T-helper 2 cell treated with Interferon-gamma antibody and Interleukin-4, amounts not matched to agents 5 μg/mL and 100 μg/mL, for 36 hours (primary cell): ENCODE measurements around the gene NT5DC1.

Experiments used
- DNase-seq: peaks from one replicate; pipeline ENCODE4 v3.0.0; 2021; ENCODE audit warnings: low spot score
- H3K27ac Mint-ChIP-seq: one replicate; pipeline ENCODE4 v1.8.0; 2021; ENCODE audit warnings: mild to moderate bottlenecking, mixed read lengths
- H3K27me3 Mint-ChIP-seq: one replicate; pipeline ENCODE4 v1.8.0; 2021; ENCODE audit warnings: low read depth, mixed read lengths
- H3K36me3 Mint-ChIP-seq: one replicate; pipeline ENCODE4 v1.8.0; 2021; ENCODE audit warnings: low read depth, mixed read lengths
- H3K4me1 Mint-ChIP-seq: one replicate; pipeline ENCODE4 v1.8.0; 2021; ENCODE audit warnings: low read depth, mixed read lengths
- H3K4me3 Mint-ChIP-seq: one replicate; pipeline ENCODE4 v1.8.0; 2022; ENCODE audit warnings: mild to moderate bottlenecking, moderate library complexity, mixed read lengths
- H3K9me3 Mint-ChIP-seq: one replicate; pipeline ENCODE4 v1.8.0; 2021; ENCODE audit warnings: mixed read lengths

NT5DC1 gene

DNA sequence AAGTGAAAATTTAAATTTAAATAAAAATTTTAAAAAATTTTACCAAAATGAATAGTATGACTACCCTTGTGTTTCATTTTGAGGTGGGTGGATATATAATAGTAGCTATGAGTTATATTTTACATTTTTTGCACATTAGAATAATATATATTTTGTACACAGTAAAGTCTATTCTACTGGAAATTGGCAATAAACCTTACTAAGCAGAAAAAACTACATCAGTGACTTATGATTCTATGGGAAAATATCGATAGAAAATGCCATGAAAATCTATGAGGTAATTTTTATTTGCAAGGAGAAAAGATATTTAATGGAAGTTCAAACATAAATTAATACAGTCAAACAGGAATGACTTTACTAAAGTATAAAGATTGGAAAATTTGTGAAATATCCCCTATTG lies 156.0 kb downstream of the NT5DC1 start:
- no peaks in the 10 kb centered on the region for H3K27me3 Mint-ChIP-seq
- no peak overlapping the region for H3K4me3 Mint-ChIP-seq
- DNase-seq, result no peak
- H3K4me1 Mint-ChIP-seq, result peaks cover 11% of the 10 kb centered on the region
- H3K27ac Mint-ChIP-seq, result no peak overlapping the region
- H3K9me3 Mint-ChIP-seq, result no peaks in the 10 kb centered on the region
- H3K36me3 Mint-ChIP-seq, result peaks cover 9% of the 10 kb centered on the region

DNA sequence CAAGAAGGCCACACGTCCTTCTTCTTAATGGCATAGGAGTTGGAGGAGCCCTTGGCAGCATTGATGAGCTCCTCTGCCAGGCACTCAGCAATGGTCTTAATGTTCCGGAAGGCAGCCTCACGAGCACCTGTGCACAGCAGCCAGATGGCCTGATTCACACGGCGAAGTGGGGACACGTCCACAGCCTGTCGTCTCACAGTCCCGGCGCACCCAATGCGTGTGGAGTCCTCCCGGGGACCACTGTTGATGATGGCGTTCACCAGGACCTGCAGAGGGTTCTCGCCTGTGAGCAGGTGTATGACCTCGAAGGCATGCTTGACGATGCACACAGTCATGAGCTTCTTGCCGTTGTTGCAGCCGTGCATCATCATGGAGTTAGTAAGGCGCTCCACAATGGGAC lies 157.9 kb downstream of the NT5DC1 start:
- no peak overlapping the region for H3K4me3 Mint-ChIP-seq
- no peaks in the 10 kb centered on the region for H3K36me3 Mint-ChIP-seq
- DNase-seq, result no peak
- H3K27ac Mint-ChIP-seq, result no peak overlapping the region
- H3K27me3 Mint-ChIP-seq, result no peaks in the 10 kb centered on the region
- peaks cover 2% of the 10 kb centered on the region for H3K4me1 Mint-ChIP-seq
- H3K9me3 Mint-ChIP-seq, result peaks cover 10% of the 10 kb centered on the region

DNA sequence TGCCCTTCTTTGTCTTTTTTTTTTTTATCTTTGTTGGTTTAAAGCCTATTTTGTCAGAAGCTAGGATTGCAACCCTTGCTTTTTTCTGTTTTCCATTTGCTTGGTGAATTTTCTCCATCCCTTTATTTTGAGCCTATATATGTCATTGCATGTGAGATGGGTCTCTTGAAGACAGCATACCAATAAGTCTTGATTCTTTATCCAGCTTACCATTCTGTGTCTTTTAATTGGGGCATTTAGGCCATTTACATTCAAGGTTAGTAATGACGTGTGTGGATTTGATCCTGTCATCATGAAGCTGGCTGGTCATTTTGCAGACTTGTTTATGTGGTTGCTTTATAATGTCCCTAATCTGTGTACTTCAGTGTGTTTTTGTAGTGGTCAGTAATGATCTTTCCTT lies 162.7 kb downstream of the NT5DC1 start:
- Mint-ChIP-seq H3K4me3 (no peak overlapping the region), H3K9me3 (peaks cover 18% of the 10 kb centered on the region), H3K27me3 (no peaks in the 10 kb centered on the region), H3K27ac (no peak overlapping the region), H3K36me3 (peaks cover 2% of the 10 kb centered on the region), H3K4me1 (peaks cover 2% of the 10 kb centered on the region)
- no peak for DNase-seq

DNA sequence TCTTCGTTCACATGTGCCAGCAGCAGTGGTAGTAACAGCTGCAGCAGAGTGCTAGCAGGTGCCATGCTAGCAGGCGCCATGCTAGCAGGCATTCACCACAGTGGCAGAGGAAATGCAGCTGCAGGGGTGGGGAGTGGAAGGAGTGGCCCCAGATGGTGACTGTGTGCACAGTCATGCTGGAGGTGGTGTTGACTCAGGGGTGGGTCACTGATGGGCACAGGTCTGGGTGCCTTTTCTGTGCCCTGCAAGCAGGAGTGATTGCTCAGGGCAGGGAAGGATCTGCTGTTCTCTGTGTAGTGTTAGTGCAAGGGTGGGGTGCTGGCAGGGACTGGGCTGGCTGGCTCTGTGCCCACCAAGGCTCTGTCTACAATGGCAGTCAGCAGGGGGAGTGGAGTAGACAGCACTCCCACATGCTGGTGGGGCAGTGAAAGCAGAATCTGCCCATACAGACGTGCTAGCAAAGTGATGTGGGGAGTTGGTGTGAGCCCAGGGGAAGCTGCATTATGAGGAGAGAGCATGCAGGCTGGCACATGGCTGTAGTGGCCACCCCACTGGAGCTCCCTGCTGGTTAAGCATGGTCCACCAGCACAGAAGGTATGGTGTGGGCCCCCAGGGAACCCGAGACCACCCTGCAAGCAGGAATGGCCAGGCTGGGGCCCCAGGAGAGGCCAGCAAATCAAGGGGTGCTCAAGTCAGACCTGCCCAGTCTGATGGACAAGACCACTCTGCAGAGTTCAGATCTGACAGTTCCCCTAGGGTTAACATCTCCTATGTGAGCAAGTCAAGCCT lies 164.6 kb downstream of the NT5DC1 start:
- Mint-ChIP-seq H3K27ac (no peak overlapping the region), H3K36me3 (peaks cover 2% of the 10 kb centered on the region), H3K4me3 (no peak overlapping the region), H3K9me3 (peaks cover 18% of the 10 kb centered on the region), H3K4me1 (peaks cover 5% of the 10 kb centered on the region), H3K27me3 (no peaks in the 10 kb centered on the region)
- DNase-seq, result no peak

DNA sequence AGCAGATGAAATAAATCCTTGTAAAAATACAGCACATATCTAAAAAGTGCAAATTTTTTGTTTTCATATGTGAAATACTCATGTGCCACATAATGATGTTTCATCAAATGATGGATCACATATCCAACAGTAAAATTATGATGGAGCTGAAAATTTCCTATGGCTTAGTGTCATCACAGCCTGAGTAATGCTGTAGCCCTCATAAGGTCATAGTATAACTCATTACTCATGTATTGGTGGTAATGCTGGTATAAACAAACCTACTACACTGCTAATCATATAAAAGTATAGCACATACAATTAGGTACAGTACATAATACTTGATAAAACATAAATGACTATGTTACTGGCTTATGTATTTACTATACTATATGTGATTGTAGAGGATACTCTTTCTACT lies 166.2 kb downstream of the NT5DC1 start:
- Mint-ChIP-seq H3K27ac (no peak overlapping the region), H3K9me3 (peaks cover 18% of the 10 kb centered on the region), H3K36me3 (peaks cover 5% of the 10 kb centered on the region), H3K4me3 (no peak overlapping the region), H3K27me3 (no peaks in the 10 kb centered on the region), H3K4me1 (peaks cover 4% of the 10 kb centered on the region)
- no peak for DNase-seq

DNA sequence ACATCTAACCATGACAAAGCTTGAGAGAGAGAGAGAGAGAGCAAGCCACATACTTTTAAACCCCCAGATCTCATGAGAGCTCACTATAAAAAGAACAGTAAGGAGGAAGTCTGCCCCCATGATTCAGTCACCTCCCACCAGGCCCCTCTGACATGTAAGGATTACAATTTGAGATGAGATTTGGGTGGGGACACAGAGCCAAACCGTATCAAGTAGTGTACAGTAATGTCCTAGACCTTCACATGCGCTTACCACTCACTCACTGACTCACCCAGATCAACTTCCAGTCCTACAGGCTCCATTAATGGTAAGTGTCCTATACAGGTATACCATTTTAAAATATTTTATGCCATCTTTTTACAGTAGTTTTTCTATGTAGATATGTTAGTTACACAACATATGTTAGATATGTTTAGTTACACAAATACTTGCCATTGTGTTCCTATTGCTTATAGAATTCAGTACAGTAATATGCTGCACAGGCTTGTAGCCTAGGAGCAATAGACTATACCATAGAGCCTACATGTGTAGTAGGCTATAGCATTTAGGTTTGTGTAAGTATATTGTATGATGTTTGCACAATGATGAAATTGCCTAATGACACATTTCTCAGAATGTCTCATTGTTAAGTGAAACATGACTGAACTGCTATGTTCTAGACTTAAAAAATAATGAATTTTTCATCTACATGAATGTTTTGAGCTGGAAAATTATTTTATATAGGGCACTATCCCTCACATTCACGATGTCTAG lies 167.4 kb downstream of the NT5DC1 start:
- no peak for DNase-seq
- Mint-ChIP-seq H3K4me3 (no peak overlapping the region), H3K36me3 (peaks cover 6% of the 10 kb centered on the region), H3K9me3 (peaks cover 12% of the 10 kb centered on the region), H3K27ac (no peak overlapping the region), H3K4me1 (peaks cover 7% of the 10 kb centered on the region), H3K27me3 (no peaks in the 10 kb centered on the region)

DNA sequence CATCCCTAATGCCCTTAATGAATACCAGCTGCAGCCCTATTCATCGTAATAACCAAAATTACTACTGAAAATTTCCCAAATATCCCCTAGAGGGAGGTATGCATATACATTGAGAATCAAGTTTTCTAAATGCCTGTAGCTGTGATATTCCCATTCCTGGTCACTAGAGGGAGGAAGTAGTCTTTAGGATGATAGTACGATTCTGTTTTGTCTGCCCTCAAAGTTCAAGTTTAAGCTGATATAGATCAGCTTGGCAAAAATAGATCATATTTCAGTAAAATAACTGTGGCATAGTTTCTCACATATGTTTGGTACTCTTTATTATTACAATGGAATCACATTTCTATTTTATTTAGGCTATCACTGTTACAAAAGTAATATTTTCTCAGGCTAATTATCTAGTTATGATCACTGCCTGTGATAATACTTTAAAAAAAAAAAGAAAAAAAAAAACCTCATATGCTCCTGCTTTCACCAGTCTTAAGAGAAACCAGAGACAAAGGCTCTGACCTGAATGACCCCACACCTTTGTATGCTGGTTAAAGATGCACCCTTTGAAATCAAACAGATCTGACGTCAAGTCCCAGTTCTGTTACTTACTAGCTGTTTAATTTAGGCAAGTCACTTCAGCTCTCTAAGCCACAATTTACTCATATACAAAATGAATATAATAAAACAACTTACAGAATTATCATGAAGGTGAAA lies 168.1 kb downstream of the NT5DC1 start:
- DNase-seq, result no peak
- H3K27ac Mint-ChIP-seq, result no peak overlapping the region
- peaks cover 7% of the 10 kb centered on the region for H3K9me3 Mint-ChIP-seq
- peaks cover 7% of the 10 kb centered on the region for H3K4me1 Mint-ChIP-seq
- no peak overlapping the region for H3K4me3 Mint-ChIP-seq
- H3K36me3 Mint-ChIP-seq, result peaks cover 11% of the 10 kb centered on the region
- H3K27me3 Mint-ChIP-seq, result no peaks in the 10 kb centered on the region

DNA sequence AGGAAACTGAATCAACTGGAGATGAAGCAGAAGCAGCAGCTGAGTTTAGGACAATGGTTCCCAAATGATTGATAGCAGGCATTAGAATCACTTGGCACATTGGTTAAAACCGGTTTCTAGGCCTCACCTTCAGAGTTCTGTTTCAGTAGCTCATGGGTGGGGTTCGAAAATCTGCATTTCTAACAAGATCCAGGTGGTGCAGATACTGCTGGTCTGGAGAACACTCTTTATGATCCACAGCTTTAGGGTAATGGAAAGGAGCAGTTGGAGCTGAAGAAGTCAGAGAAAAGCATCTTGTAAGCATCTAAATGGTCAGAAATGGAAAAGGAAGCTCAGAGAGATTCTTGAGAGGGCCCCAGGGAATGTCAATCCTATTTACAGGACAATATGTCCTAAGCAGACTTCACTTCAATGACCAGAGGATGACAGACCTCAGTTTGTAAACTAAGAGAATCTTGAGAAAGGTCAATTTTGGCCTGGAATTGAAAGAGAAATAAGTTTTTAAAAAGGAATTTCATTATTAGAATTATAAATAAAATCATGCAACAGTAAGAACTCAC lies 170.6 kb downstream of the NT5DC1 start:
- H3K9me3 Mint-ChIP-seq, result no peaks in the 10 kb centered on the region
- H3K27ac Mint-ChIP-seq, result no peak overlapping the region
- H3K4me3 Mint-ChIP-seq, result no peak overlapping the region
- H3K36me3 Mint-ChIP-seq, result peaks cover 20% of the 10 kb centered on the region
- DNase-seq, result no peak
- H3K4me1 Mint-ChIP-seq, result peaks cover 17% of the 10 kb centered on the region
- H3K27me3 Mint-ChIP-seq, result no peaks in the 10 kb centered on the region

DNA sequence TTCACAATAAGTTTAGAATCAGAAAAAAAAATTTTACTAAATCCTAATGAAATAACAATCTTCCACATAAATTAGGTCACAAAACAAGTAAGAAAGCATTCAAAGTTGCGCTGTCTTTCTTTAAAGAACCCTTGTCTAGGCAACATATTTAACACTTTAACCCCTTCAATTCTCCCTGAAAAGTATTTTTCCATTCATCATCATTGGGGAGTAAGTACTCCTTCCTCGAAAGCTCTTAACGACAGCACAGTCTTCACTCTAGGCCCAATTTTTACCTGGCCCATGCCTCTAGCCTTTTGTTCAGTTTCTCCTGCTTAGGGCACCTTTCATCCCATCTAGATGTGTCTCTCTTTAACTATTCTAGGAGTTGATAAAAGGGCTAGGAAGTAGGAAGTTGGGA lies 176.5 kb downstream of the NT5DC1 start:
- peak overlapping the region; percentile 45 for H3K27ac Mint-ChIP-seq
- H3K4me1 Mint-ChIP-seq, result peaks cover 45% of the 10 kb centered on the region
- no peaks in the 10 kb centered on the region for H3K9me3 Mint-ChIP-seq
- H3K4me3 Mint-ChIP-seq, result peak overlapping the region; percentile 99
- H3K36me3 Mint-ChIP-seq, result peaks cover 43% of the 10 kb centered on the region
- no peaks in the 10 kb centered on the region for H3K27me3 Mint-ChIP-seq
- no peak for DNase-seq

DNA sequence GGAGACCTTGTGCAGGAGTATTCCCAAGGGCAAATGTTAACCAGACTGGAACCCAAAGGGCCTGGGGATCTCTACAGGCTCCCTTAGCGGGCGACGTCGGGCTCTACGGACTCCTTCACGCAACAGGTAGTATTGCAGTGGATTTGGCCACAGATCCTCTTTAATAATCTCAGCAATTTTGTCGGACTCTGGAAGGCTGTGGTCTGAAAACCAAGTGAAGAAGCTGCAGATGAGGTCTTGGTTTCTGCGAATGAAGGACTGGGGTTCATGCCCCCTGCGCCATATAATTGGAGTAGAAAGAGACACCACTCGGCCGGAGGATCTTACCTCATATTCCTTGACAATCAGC lies 177.8 kb downstream of the NT5DC1 start:
- Mint-ChIP-seq H3K27ac (peak overlapping the region; percentile 99), H3K36me3 (peaks cover 38% of the 10 kb centered on the region), H3K4me1 (peaks cover 42% of the 10 kb centered on the region), H3K9me3 (no peaks in the 10 kb centered on the region), H3K27me3 (no peaks in the 10 kb centered on the region), H3K4me3 (peak overlapping the region; percentile 99)
- no peak for DNase-seq

DNA sequence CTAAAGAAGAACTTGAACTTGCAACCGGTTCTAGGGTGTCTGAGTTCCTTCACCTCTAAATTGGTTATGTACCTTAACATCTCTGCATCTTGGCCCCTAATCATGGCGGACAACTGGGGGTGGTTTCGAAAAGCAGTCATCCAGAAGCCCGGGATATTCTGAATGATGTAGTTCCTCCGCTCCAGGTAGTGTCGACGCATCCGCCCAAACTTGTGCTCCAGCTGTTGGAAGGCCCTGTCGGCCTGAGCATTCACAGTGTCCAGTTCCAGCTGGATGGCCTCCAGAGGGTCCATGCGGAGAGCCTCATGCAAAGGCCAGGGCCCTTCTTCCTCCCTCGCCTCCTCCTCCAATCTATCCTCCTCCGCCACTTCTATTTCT lies 178.2 kb downstream of the NT5DC1 start:
- Mint-ChIP-seq H3K4me3 (peak overlapping the region; percentile 99), H3K36me3 (peaks cover 37% of the 10 kb centered on the region), H3K27ac (peak overlapping the region; percentile 99), H3K27me3 (no peaks in the 10 kb centered on the region), H3K9me3 (no peaks in the 10 kb centered on the region), H3K4me1 (peaks cover 42% of the 10 kb centered on the region)
- no peak for DNase-seq

DNA sequence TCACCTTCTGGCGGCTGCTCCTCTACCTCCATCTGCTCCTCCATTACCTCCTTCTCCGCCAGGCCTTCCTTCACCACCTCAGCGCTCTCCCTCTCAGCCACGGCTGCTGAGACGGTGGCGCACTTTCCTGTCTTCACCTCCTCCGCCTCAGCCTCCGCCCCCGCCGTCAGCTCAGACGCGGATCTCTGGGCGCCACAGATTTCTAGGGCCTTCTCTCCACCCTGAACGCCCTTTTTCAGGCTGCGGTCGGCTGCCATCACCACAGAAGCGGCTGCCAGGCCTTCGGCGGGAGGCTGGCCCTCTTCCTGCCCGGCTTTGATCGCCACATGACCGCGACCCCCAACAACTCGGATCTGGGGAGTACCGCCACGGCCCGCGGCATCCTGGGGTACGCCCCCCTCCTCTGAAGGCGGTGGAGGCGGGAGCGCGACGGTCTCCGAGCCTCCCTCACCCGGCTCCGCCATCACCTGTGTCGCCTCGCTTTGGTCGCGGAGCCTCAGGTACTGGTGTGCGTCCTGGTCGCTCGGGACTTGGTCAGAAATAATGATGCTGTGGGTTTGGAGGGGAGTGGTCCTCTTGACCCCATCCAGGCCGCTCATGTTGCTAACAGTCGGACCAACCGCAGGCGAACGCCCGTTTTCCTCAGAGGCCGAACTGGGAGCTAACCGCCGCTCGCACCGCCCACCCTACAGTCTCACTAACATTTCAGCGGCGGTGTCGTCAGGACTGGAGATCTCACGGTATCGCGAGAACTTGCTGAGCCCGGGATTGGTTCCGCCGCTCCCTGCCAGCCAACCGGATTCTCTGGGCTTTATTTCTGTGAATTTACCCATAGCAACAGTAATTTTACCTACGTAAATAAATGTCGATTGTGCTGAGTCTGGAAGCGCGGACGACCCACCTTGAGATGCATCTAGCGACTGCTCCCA lies 178.8 kb downstream of the NT5DC1 start, which contains the start of gene TSPYL1:
TSPYL1 (minus strand) TSS at position 699 of the 929 bp plus-strand sequence; CDS start at position 599, 100 bp downstream.
- DNase-seq, result peak; percentile 94
- Mint-ChIP-seq H3K27ac (peak within 1 kb of the TSS; percentile 99), H3K9me3 (no peaks in the 10 kb centered on the region), H3K36me3 (peaks cover 37% of the 10 kb centered on the region), H3K4me1 (peaks cover 42% of the 10 kb centered on the region), H3K27me3 (no peaks in the 10 kb centered on the region), H3K4me3 (peak within 1 kb of the TSS; percentile 99)
